RWPE1 (cell line): ENCODE data around the gene ZEB2.

Experiments
- CTCF ChIA-PET: fragments of 350-600 bp; sonication (Branson Sonifier 250); formaldehyde crosslinking; extraction: SDS; loops from one replicate; lab custom pipeline; 2021; lab: Yijun Ruan, JAX
- POLR2A ChIA-PET: fragments of 400-600 bp; formaldehyde crosslinking; extraction: SDS; loops from one replicate; lab custom pipeline; 2020; ENCODE audit warnings: antibody characterized with exemption; ENCODE audit not compliant: low non-redundant PET; lab: Yijun Ruan, JAX
- DNase-seq: peaks from one replicate; pipeline ENCODE4 v3.0.0; 2012; ENCODE audit warnings: low spot score
- H3K27ac ChIP-seq: fragments of 450-650 bp; 2 replicates; pipeline ENCODE4 v1.5.1; 2017
- TF ChIP-seq, protein P1 (sequence below): fragments of 450-650 bp; conservative IDR thresholded peaks from 2 replicates; pipeline ENCODE4 v1.5.1; 2017; ENCODE audit warnings: low read depth, mild to moderate bottlenecking

ZEB2 gene

GRCh38 chr2:144484201-144484948 lies 35.5 kb downstream of the ZEB2 start:
- CTCF ChIA-PET, result no interaction called here
- TF ChIP-seq, protein P1, sequence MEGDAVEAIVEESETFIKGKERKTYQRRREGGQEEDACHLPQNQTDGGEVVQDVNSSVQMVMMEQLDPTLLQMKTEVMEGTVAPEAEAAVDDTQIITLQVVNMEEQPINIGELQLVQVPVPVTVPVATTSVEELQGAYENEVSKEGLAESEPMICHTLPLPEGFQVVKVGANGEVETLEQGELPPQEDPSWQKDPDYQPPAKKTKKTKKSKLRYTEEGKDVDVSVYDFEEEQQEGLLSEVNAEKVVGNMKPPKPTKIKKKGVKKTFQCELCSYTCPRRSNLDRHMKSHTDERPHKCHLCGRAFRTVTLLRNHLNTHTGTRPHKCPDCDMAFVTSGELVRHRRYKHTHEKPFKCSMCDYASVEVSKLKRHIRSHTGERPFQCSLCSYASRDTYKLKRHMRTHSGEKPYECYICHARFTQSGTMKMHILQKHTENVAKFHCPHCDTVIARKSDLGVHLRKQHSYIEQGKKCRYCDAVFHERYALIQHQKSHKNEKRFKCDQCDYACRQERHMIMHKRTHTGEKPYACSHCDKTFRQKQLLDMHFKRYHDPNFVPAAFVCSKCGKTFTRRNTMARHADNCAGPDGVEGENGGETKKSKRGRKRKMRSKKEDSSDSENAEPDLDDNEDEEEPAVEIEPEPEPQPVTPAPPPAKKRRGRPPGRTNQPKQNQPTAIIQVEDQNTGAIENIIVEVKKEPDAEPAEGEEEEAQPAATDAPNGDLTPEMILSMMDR, result no peak
- POLR2A ChIA-PET, result no interaction called here
- no peak for DNase-seq
- no peak overlapping the region for H3K27ac ChIP-seq

GRCh38 chr2:144481666-144482065 lies 38.3 kb downstream of the ZEB2 start:
- TF ChIP-seq, protein P1, result no peak
- no peak overlapping the region for H3K27ac ChIP-seq
- POLR2A ChIA-PET, result no interaction called here
- CTCF ChIA-PET, result no interaction called here
- no peak for DNase-seq

- POLR2A ChIA-PET, result no interaction called here
- CTCF ChIA-PET, result no interaction called here
- DNase-seq, result no peak
- TF ChIP-seq, protein P1, result no peak
- no peak overlapping the region for H3K27ac ChIP-seq
Measured at GRCh38 chr2:144481109-144481508, 38.8 kb downstream of the ZEB2 start.

GRCh38 chr2:144480285-144480684 lies 39.6 kb downstream of the ZEB2 start:
- ChIA-PET POLR2A (no interaction called here), CTCF (no interaction called here)
- TF ChIP-seq, protein P1, result no peak
- H3K27ac ChIP-seq, result no peak overlapping the region
- DNase-seq, result no peak

DNA sequence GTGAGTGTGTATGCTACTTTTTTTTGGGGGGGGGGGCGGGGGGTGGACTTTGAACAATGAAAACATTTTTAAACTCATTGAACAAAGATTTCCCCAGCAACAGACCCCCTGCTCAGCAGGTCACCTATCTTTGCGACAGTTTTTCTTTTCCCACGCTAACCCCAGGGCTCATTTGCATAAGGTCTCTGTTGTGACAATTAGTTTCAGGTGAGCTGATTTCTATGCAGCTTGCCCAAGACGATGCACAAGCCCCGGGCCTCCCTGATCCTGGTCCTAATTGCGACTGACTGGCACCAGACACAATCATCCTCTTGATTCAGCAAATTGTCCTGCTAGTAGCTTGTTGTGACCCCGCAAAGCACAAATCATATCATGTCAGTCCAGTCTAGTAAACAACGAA lies 40.3 kb downstream of the ZEB2 start:
- no peak overlapping the region for H3K27ac ChIP-seq
- TF ChIP-seq, protein P1, result no peak
- ChIA-PET POLR2A (no interaction called here), CTCF (no interaction called here)
- no peak for DNase-seq

GRCh38 chr2:144479138-144479537 lies 40.8 kb downstream of the ZEB2 start:
- CTCF ChIA-PET, result no interaction called here
- DNase-seq, result no peak
- TF ChIP-seq, protein P1, result no peak
- no peak overlapping the region for H3K27ac ChIP-seq
- POLR2A ChIA-PET, result no interaction called here
